Measurements from ENCODE around the gene SMIM20.

Gene SMIM20

GRCh38 chr4:25922812-25923369, 8.9 kb downstream of the SMIM20 start:
- no peak overlapping the region for H3K27ac ChIP-seq
- DNase-seq (ENCODE audit: low read depth, low spot score): no peak

DNA sequence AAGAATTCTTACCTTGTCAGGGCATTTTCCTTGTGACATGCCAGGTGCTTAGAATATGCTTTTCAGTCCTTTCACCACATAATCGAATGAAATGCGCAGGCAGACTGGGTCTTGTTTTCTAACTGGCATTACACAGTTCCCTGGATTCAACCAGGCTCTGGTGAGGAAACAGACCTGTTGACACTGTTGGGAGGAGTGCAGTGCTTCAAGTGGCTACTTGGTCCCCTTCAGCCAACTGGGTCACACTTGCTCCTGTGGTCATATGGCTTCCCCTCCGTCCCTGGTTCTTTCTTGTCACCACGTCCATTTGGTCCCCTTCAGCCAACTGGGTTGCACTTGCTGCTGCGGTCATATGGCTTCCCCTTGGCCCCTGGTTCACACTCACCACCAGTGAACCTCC, 9.7 kb downstream of the SMIM20 start:
- no peak overlapping the region for H3K27ac ChIP-seq
- DNase-seq (ENCODE audit: low read depth, low spot score): no peak

- DNase-seq (ENCODE audit: low read depth, low spot score): no peak
- no peak overlapping the region for H3K27ac ChIP-seq
Observed at GRCh38 chr4:25925486-25926201, 11.6 kb downstream of the SMIM20 start.

- H3K27ac ChIP-seq: no peak overlapping the region
- DNase-seq (ENCODE audit: low read depth, low spot score): no peak
Observed at GRCh38 chr4:25926462-25926861, 12.4 kb downstream of the SMIM20 start.

GRCh38 chr4:25927361-25928195, 13.6 kb downstream of the SMIM20 start:
- no peak for DNase-seq (ENCODE audit: low read depth, low spot score)
- H3K27ac ChIP-seq: no peak overlapping the region

DNA sequence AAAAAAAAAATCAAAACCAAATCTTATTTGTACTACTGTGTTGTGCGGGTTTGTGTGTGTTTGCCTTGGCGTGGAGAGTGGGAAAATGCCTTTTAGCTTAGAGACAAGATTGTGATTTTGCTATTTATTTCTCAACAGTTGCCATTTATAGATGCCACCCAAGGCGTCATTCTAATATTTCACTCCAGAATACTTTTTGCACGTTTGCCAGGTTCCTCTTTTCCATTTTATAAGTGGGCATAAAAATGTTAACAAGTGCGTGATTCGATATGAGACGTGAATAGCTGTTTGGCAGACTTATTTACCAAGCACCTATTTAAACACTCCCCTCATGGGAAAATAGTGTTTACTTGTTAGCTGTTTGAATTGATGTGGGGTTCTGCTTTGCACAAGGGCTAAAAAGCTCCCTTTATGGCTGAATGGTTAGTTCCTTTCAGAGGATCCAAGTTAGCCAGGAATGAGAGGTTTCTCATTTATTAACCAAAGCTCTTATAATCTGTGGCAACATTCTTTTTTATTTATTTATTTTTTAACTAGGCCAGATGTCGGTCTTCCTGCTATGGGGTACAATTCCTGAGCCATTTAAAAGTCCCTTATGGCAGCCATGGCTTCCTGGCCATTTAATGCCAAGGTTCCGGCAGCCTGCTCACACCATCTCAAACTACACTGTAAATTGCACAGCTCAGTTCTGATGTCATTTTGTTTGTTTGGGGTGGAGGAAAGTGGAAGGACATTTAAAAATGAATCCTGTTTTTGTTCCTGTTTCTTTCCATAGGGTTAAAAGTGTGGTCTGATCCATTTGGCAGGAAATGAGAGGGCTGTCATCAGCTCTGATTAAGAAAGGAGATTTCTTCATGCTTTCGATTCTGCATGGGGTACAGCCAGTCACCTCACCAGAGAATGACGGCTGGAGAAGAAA, 14.6 kb downstream of the SMIM20 start:
- DNase-seq (ENCODE audit: low read depth, low spot score): no peak

DNA sequence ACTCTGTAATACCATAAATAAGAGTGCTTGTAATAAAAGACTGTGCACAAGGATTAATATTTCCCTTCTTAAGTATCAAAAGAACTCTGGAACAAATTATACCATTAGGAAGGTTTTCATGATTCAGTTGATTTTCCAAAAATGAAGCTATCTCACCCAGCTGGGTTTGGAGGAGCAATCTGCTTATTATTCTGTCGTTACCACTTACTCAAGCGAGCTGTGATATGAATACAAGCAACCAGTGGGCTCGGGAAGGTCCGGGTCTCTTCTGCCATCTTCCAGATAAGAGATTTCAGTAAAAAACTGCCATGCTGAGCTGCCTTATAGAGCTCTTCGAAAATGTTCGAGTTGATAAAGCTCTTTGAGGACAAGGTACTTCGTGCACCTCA, 15.3 kb downstream of the SMIM20 start:
- peak overlapping the region; percentile 40 for H3K27ac ChIP-seq
- no peak for DNase-seq (ENCODE audit: low read depth, low spot score)

More for the DNA sequence above, 14.6 kb downstream of the SMIM20 start:
- peak overlapping the region; percentile 40 for H3K27ac ChIP-seq

DNA sequence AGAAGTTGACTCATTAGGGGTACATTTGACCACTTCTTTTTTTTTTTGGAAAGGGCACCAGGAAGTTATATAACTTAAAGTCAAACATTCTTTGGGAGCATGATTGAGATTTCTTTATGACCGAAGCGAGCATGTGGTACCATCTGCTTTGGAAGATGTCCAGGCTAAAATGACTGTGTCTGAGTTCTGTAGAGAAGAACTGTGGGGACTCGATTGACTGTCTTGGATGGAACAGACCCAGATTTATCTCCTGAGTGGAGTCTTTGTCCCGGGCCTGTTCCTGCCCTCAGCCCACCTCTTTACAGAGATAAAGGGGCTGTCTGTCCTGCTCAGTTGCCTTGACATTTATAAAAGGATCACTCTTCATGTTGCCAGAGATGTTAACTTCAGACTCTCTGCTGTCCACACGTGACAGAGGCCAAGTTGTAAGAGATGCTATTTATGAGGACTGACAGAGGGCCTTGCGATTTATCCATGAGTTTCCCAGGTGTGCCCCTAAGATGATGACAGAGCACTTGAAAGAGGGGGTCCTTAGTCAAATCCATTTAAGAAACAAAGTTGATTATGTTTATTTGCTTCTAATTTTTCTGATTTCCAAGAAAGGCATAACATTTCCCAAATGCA, 16.8 kb downstream of the SMIM20 start:
- no peak overlapping the region for H3K27ac ChIP-seq
- no peak for DNase-seq (ENCODE audit: low read depth, low spot score)

GRCh38 chr4:25936696-25937095, 22.7 kb downstream of the SMIM20 start:
- no peak overlapping the region for H3K27ac ChIP-seq
- DNase-seq (ENCODE audit: low read depth, low spot score): no peak

GRCh38 chr4:25937801-25938200, 23.8 kb downstream of the SMIM20 start:
- no peak overlapping the region for H3K27ac ChIP-seq
- DNase-seq (ENCODE audit: low read depth, low spot score): no peak

DNA sequence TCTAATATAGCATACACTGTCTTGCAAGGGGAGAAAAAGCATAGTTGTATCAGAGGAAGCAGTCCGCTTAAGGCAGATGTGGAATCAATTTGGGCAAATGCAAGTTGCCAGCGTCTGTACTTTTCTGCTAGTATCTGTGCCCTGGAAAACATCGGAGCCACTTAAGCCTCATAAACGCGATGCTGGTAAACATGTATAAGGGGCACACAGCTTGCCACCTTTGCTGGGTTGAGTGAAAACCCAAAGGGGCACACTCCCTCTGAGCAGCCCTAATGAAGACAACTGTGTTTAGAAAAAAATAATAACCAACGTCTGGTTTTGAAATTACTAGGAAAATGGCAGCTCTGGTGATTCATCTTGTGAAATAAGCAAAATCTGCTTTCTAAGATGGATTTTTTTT, 24.3 kb downstream of the SMIM20 start:
- no peak for DNase-seq (ENCODE audit: low read depth, low spot score)
- peak overlapping the region; percentile 7 for H3K27ac ChIP-seq

DNA sequence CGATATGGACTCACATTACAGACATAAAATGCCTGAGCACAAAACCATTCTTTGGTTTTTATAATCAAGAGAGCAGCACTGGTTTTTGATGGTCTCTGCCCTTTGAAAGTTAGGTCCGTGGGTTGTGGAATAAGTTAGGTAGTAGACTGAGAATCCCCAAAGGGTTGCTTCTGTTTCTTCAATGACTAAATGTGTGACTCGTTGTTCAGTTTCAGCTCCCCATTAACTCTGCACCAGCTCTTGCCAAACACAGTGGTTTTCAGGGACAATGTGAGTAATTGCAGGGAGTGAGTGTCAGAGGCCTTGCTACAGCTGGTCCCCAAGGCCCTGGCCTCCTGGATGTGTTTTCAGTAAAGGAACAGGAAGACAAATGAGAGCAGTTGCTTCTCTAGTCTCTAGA, 24.8 kb downstream of the SMIM20 start:
- peak overlapping the region; percentile 7 for H3K27ac ChIP-seq
- peak; percentile 12 for DNase-seq (ENCODE audit: low read depth, low spot score)

DNA sequence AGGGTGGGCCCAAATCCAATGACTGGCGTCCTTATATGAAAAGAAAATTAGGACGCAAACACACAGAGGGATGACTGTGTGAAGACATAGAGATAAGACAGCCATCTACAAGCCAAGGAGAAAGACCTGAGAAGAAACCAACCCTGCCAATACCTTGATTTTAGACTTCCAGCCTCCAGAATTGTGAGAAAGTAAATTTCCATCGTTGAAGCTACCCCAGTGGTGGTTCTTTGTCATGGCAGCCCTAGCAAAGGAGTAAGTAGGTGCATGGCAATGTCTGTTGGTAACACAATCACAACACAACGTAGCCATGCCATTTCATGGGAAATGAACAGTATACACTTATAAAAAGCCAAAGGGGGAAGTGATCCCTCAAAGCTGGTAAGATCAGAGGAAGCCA, 25.3 kb downstream of the SMIM20 start:
- no peak overlapping the region for H3K27ac ChIP-seq

DNA sequence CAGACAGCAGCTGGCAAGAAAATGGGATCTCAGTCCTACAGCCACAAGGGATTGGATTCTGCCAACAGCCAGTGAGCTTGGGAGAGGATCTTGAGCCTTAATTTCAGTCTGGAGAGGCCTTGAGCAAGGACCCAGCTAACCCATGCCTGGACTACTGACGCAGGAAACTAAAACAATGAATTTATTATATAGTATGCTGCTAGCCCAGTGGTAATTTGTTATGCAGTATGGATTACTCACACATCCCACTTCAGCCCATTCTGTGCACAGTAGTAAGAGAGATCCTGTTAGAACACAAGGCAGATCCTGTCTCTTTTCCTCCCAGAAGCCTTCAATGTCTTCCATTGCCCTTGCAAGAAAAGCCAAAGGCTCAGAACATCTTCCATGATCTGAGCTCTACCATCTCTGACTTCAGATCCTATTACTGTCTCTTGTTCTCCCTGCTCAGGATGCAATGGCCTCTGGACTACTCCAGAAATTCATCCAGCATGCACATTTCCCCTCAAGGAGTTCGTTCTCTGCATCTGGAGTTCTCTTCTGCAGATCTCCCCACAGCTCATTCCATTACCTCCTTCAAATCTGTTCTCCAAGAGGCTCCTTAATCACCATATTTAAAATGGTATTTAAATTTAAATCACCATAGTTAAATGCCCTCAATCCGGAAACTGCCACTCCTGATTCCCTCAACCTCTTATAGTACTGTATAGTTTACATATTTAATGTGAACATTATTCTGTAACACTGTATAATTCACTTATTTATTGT, 27.6 kb downstream of the SMIM20 start:
- no peak for DNase-seq (ENCODE audit: low read depth, low spot score)

More for the DNA sequence above, 25.3 kb downstream of the SMIM20 start:
- DNase-seq (ENCODE audit: low read depth, low spot score): no peak

DNA sequence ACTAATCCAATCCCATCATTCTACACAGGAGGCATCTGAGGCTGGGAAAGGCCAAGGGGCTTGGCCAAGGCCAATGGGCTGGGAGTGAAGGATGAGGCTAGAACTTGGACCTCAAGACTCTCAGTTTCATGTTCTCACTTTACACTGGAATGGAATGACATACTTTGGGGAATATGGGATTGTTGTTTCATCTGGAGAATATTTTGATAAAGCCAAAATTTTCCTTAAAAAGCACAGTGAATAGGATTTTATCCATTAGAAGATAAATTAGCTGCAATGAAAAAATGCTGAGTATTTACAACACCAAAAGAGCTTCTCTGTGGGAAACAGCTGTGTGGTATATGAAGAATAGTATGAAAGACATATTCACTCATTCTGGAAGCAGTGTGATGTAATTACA, 29.3 kb downstream of the SMIM20 start:
- DNase-seq (ENCODE audit: low read depth, low spot score): no peak
- H3K27ac ChIP-seq: no peak overlapping the region

More for the DNA sequence above, 27.6 kb downstream of the SMIM20 start:
- no peak overlapping the region for H3K27ac ChIP-seq

- no peak for DNase-seq (ENCODE audit: low read depth, low spot score)
- no peak overlapping the region for H3K27ac ChIP-seq
Observed at GRCh38 chr4:25943805-25944204, 29.8 kb downstream of the SMIM20 start.

DNA sequence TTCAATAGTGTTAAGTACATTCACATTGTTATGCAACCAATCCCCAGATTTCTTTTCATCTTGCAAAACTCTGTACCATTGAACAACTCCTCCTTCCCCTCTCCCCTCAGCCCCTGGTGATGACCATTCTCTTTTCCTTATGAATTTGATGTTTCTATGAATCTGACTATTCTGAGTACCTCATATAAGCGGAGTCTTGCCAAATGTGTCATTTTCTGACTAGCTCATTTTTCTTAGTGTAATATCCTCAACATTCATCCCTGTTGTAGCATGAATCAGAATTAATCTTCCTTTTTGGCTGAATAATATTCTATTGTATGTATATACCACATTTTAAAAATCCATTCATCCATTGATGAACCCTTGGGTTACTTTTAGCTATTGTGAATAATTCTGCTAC, 34.0 kb downstream of the SMIM20 start:
- DNase-seq (ENCODE audit: low read depth, low spot score): no peak
- H3K27ac ChIP-seq: no peak overlapping the region

DNA sequence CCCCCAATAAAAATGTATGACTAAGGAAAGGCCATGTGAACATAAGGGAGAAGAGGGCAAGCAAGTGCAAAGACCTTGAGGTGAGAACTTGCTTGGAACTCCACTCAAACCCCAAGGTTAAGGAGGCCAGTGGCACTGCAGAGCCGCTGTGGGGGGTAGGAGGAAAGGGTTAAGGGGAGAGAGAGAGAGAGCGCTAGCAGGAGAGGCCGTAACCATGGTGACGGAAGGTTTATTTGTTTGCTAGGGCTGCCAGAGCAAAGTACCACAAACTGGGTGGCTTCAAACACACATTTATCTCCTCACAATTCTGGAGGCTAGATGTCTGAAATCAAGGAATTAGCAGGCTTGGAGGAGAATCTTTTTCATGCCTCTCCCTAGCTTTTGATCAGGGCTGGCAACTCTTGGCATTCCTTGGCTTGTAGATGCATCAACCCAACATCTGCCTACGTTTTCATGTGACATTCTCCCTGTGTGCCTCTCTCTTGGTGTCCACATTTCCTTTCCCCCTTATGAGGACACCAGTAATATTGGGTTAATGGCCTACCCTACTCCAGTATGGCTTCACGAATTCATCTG, 35.2 kb downstream of the SMIM20 start:
- H3K27ac ChIP-seq: no peak overlapping the region
- no peak for DNase-seq (ENCODE audit: low read depth, low spot score)

DNA sequence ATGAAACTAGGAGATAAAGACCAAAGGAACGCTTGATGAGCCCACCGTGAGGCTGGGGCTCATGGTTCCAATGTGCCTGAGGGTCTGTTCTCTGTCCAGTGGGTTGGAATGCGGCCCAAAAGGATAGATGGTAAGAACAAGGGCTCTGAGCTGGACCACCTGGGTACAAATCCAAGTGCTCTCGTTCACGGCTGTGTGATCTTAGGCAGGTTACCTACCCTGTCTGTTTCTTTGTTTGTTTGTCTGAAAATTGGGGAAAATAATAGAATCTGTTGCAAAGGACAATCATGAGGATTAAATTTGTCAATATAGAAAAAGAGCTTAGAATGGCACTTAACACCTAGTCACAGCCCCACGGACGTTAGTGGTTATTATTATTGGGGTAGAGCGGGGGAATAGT, 36.0 kb downstream of the SMIM20 start:
- DNase-seq (ENCODE audit: low read depth, low spot score): no peak
- H3K27ac ChIP-seq: no peak overlapping the region

Measured in epithelial cell of prostate (primary cell).